Omental fat pad (tissue), 4 donors: ENCODE results near the gene ATRNL1. TPM values are rescaled to one million over a fixed set of nuclear protein-coding genes. Genes with fewer than 3 reads are reported as not detected.

Experiments used
- ATAC-seq: fragments of 150-250 bp; one replicate; pipeline ENCODE4 v1.9.1; 2016; ENCODE audit warnings: mild to moderate bottlenecking, moderate library complexity; ENCODE audit not compliant: low FRiP score
- DNase-seq: peaks from one replicate; pipeline ENCODE4 v3.0.0-alpha.2; 2019; ENCODE audit warnings: low spot score
- CTCF ChIP-seq, 3 donors: fragments of 450-650 bp; IDR thresholded peaks; one replicate each; pipeline ENCODE4 v1.5.1; 2016 to 2017; ENCODE audit warnings: antibody characterized with exemption in 3 of 3, mild to moderate bottlenecking in 3 of 3, moderate library complexity in 2 of 3
- total RNA-seq, 4 donors: library from RNA; depleted of rRNA; stranded (reverse); fragments of >200 nt; gene quantifications; one replicate each; pipeline ENCODE4 v1.1.0, GENCODE V29; 2016

Gene ATRNL1
- total RNA-seq, 4 donors from 2014 or later: 2.5 to 19.0 (median 4.6) TPM

DNA sequence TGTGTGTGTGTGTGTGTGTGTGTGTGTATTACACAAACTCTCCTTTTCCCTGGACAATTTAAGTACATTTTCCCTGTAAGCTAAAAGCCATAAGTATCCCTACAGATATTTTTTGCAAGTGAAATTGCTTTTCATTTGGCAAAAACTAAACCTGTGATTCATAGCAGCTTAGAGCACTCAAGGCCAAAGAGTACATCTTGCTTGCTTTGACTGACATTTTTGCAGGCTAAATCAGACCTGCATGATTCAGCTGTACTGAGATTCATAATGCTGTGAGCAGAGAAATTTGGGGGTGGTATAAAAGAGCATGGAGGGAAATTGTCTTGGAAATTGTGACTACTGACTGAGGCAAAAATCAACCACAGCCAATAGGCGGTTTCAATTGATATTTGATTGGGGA is 679.4 kb downstream of the ATRNL1 start:
- ATAC-seq (no peak), DNase-seq (no peak)
- TF ChIP-seq CTCF (IDR thresholded peaks at IDR 0.05): no peak

GRCh38 chr10:115773832-115774231 is 680.7 kb downstream of the ATRNL1 start:
- ATAC-seq (no peak), DNase-seq (no peak)
- TF ChIP-seq CTCF (IDR thresholded peaks at IDR 0.05): no peak

- ATAC-seq (no peak), DNase-seq (no peak)
- no peak for TF ChIP-seq CTCF (IDR thresholded peaks at IDR 0.05)
Observed at GRCh38 chr10:115774721-115775120, 681.6 kb downstream of the ATRNL1 start.

DNA sequence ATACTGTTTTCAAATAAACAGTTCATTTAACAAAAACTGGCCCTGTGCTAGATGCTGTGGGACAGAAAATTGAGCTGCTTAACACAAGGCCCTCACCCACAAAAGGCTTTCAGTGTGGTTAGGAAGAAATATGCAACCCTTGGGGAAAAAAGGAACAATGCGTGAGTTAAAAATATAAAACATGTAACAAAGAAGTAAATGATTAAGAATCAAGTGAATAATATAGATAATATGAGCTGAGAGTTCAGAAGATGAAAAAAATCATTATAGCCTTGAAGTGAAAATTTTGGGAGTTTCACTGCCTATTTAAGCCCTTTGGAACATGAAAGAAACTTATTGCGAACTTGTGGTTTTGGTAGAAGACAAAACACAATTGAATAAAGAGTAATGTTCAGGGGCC is 684.5 kb downstream of the ATRNL1 start:
- ATAC-seq: no peak
- DNase-seq: no peak
- TF ChIP-seq CTCF (IDR thresholded peaks at IDR 0.05): no peak

- no peak for TF ChIP-seq CTCF (IDR thresholded peaks at IDR 0.05)
- DNase-seq (no peak), ATAC-seq (no peak)
Observed at GRCh38 chr10:115790220-115790619, 697.1 kb downstream of the ATRNL1 start.

- ATAC-seq: no peak
- no peak for DNase-seq
Observed at GRCh38 chr10:115795964-115796363, 702.8 kb downstream of the ATRNL1 start.

More at GRCh38 chr10:115795964-115796363, 702.8 kb downstream of the ATRNL1 start:
- no peak for TF ChIP-seq CTCF (IDR thresholded peaks at IDR 0.05)
